ENCODE data around the gene HOXA1. TPM values are rescaled to one million over a fixed set of nuclear protein-coding genes. Genes with fewer than 3 reads are reported as not detected.

HOXA1 gene
- total and polyA plus RNA-seq, 2 of the 4 experiments (the other 2 are of a cell fraction) = 0.54 to 1.8 TPM

DNA sequence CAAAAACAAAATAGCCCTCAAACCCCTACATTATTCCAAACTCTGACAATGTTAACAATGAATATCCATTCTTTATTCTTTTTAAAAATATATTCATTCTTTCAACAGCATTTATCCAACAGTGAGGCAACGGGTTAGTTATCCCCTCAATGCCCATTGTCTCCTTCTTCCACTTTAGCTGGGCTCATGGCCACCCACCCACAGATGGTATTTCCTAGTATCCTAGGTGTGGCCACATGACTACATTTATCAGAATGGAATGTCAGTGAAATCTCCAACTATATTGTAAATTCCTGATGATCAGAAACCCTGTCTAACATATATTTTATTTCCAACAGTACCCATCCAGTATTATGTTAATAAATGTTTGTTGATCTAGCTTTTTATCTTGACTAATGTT lies 13.6 kb downstream of the HOXA1 start:
- Histone ChIP-seq H3K4ac (ENCODE audit: low read depth, low read length) (no peak overlapping the region), H3K9me1 (ENCODE audit: insufficient read depth, low read length) (no peaks in the 10 kb centered on the region), H3K36me3 (ENCODE audit: control insufficient read depth, insufficient read depth, low read length) (no peaks in the 10 kb centered on the region), H3K9ac (ENCODE audit: low read depth, low read length) (no peak overlapping the region), H2AK5ac (ENCODE audit: low read depth, low read length) (no peak overlapping the region), H3K9me3 (ENCODE audit: control insufficient read depth, insufficient read depth, low read length) (no peaks in the 10 kb centered on the region), H3K23ac (ENCODE audit: low read depth, low read length) (no peak overlapping the region), H3K14ac (replicated peaks; ENCODE audit: low read depth, low read length) (no peak overlapping the region), H2AFZ (replicated peaks; ENCODE audit: low read length, poor library complexity) (no peak overlapping the region), H3K27me3 (ENCODE audit: control insufficient read depth, insufficient read depth, low read length) (no peaks in the 10 kb centered on the region), H4K8ac (ENCODE audit: low read depth in 2 of 2, low read length in 2 of 2) (no peak overlapping the region), H3K4me2 (ENCODE audit: low read depth, low read length) (no peak overlapping the region), H2BK120ac (ENCODE audit: low read depth, low read length) (0 out of 2 replicates have a peak overlapping the region, but pooled peaks have one; percentile 4), H4K5ac (ENCODE audit: low read depth, low read length) (no peak overlapping the region), H2BK20ac (ENCODE audit: low read depth, low read length) (no peak overlapping the region), H3K79me1 (ENCODE audit: low read depth in 1 of 2, low read length in 2 of 2) (no peaks in the 10 kb centered on the region), H4K91ac (ENCODE audit: insufficient read depth, low read depth, low read length) (no peak overlapping the region), H3K4me3 (ENCODE audit: insufficient read depth, low read depth, low read length) (no peak overlapping the region), H4K20me1 (ENCODE audit: insufficient read depth, low read length) (no peaks in the 10 kb centered on the region), H2BK5ac (ENCODE audit: low read depth, low read length, poor library complexity, severe bottlenecking) (no peak overlapping the region), H2BK15ac (ENCODE audit: low read depth, low read length) (no peak overlapping the region), H3K4me1 (ENCODE audit: control insufficient read depth, insufficient read depth, low read length) (no peaks in the 10 kb centered on the region; the same call in 1 of the 2 replicates), H3K27ac (ENCODE audit: insufficient read depth, low read length) (no peak overlapping the region), H3K18ac (ENCODE audit: low read depth, low read length) (no peak overlapping the region), H3K56ac (ENCODE audit: extremely low read depth, insufficient read depth, low read length) (no peak overlapping the region), H2AK9ac (replicated peaks; ENCODE audit: low read depth, low read length, poor library complexity) (no peak overlapping the region)
- WGBS, 2 experiments (ENCODE audit: extremely low coverage in 2 of 2, insufficient read length in 1 of 2) = 100% methylated on average over 1 of the region's 1 CpG; no CpG with 5 or more reads in 1 of the 2 experiments
- in situ Hi-C loops (cut with MboI; ENCODE audit: low sequenced_read_pairs) (no loop called here), dilution Hi-C loops (cut with HindIII; ENCODE audit: low sequenced_read_pairs, unreplicated experiment) (no loop called here), intact Hi-C loops (cut with micrococcal nuclease) (no loop called here)
- POLR2A ChIA-PET (ENCODE audit: unreplicated experiment) = interaction anchor here (0.5 kb wide), 1 partner anchor 59 kb away, joined by 3 read pairs; no protein-coding TSS in a partner anchor
- CTCF ChIA-PET = no interaction called here
- ATAC-seq (ENCODE audit: low read depth) (no peak), DNase-seq (no peak)
- TF ChIP-seq BHLHE40 (IDR thresholded peaks at IDR 0.05; ENCODE audit: low read depth, low read length) = no peak
- TF ChIP-seq, protein P1, sequence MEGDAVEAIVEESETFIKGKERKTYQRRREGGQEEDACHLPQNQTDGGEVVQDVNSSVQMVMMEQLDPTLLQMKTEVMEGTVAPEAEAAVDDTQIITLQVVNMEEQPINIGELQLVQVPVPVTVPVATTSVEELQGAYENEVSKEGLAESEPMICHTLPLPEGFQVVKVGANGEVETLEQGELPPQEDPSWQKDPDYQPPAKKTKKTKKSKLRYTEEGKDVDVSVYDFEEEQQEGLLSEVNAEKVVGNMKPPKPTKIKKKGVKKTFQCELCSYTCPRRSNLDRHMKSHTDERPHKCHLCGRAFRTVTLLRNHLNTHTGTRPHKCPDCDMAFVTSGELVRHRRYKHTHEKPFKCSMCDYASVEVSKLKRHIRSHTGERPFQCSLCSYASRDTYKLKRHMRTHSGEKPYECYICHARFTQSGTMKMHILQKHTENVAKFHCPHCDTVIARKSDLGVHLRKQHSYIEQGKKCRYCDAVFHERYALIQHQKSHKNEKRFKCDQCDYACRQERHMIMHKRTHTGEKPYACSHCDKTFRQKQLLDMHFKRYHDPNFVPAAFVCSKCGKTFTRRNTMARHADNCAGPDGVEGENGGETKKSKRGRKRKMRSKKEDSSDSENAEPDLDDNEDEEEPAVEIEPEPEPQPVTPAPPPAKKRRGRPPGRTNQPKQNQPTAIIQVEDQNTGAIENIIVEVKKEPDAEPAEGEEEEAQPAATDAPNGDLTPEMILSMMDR (conservative IDR thresholded peaks at IDR 0.05; ENCODE audit: low read depth, low read length) = no peak
- no peak for TF ChIP-seq USF2 (IDR thresholded peaks at IDR 0.05; ENCODE audit: low read depth, low read length)
- no peak for TF ChIP-seq RAD21 (IDR thresholded peaks at IDR 0.05; ENCODE audit: low read length)
- no peak for TF ChIP-seq CEBPB (IDR thresholded peaks at IDR 0.05; ENCODE audit: low read depth, low read length)
- TF ChIP-seq SMC3 (IDR thresholded peaks at IDR 0.05; ENCODE audit: low read depth, low read length) = no peak
- no TSS peak for BruUV-seq (replicated peaks)

Measured in IMR-90 (cell line).